Osteoblast (primary cell): ENCODE data around the gene ADARB1. TPM values are rescaled to one million over a fixed set of nuclear protein-coding genes. Genes with fewer than 3 reads are reported as not detected.
A peak's percentile ranks its signal among the peaks of the same experiment; 100 is the strongest.

Source experiments
- DNase-seq: peaks from one replicate; pipeline ENCODE4 v3.0.0; 2011; ENCODE audit warnings: low spot score, mixed read lengths; ENCODE audit not compliant: insufficient read length; ENCODE audit errors: missing footprints
- H2AFZ ChIP-seq: 2 replicates; pipeline ENCODE4 v1.6.0; 2011; ENCODE audit warnings: mild to moderate bottlenecking, low read length
- H3K27ac ChIP-seq: 2 replicates; pipeline ENCODE4 v1.5.1; 2011; ENCODE audit warnings: mild to moderate bottlenecking, low read depth, low read length, moderate library complexity
- H3K27me3 ChIP-seq: 2 replicates; pipeline ENCODE4 v1.6.0; 2012; ENCODE audit warnings: mild to moderate bottlenecking, control low read depth, inconsistent platforms, low read length, moderate library complexity; ENCODE audit not compliant: insufficient read depth
- H3K36me3 ChIP-seq: 2 replicates; pipeline ENCODE4 v1.5.1; 2011; ENCODE audit warnings: mild to moderate bottlenecking, low read length, control low read depth, moderate library complexity; ENCODE audit not compliant: insufficient read depth
- H3K4me1 ChIP-seq: 2 replicates; pipeline ENCODE4 v1.5.1; 2011; ENCODE audit warnings: mild to moderate bottlenecking, low read length, control low read depth, moderate library complexity; ENCODE audit not compliant: insufficient read depth
- H3K4me2 ChIP-seq: 2 replicates; pipeline ENCODE4 v1.6.0; 2011; ENCODE audit warnings: mild to moderate bottlenecking, low read length; ENCODE audit not compliant: insufficient read depth
- H3K4me3 ChIP-seq: fragments of 200-600 bp; sonication (generic); 3 replicates; pipeline ENCODE4 v1.5.1; 2012; ENCODE audit warnings: mild to moderate bottlenecking, low read length, inconsistent platforms; ENCODE audit not compliant: insufficient read depth
- H3K79me2 ChIP-seq: 2 replicates; pipeline ENCODE4 v1.6.0; 2012; ENCODE audit warnings: mild to moderate bottlenecking, low read length, control low read depth, inconsistent platforms; ENCODE audit not compliant: insufficient read depth
- H3K9me3 ChIP-seq: 2 replicates; pipeline ENCODE4 v1.5.1; 2011; ENCODE audit warnings: low read depth, low read length, control low read depth
- H4K20me1 ChIP-seq: 2 replicates; pipeline ENCODE4 v1.6.0; 2012; ENCODE audit warnings: mild to moderate bottlenecking, low read length, control low read depth; ENCODE audit not compliant: insufficient read depth
- total RNA-seq: library from RNA; depleted of rRNA; stranded (reverse); fragments of >200 nt; gene quantifications from 2 replicates; pipeline ENCODE4 v1.2.3, GENCODE V29; 2012
- TF ChIP-seq, protein P1 (sequence below): IDR thresholded peaks from 2 replicates; pipeline ENCODE4 v1.5.1; 2011; ENCODE audit warnings: mild to moderate bottlenecking, low read depth, low read length, moderate library complexity; ENCODE audit errors: extremely low read depth

The ADARB1 gene
- total RNA-seq, 1 donor: 19.5 TPM

- Histone ChIP-seq H3K9me3 (no peaks in the 10 kb centered on the region), H3K4me3 (no peak overlapping the region), H3K27me3 (no peaks in the 10 kb centered on the region), H3K79me2 (peaks cover 3% of the 10 kb centered on the region), H3K4me2 (no peak overlapping the region), H3K36me3 (peaks cover 11% of the 10 kb centered on the region), H4K20me1 (no peaks in the 10 kb centered on the region), H3K27ac (no peak overlapping the region), H3K4me1 (peaks cover 6% of the 10 kb centered on the region), H2AFZ (no peak overlapping the region)
- no peak for DNase-seq
- TF ChIP-seq, protein P1, sequence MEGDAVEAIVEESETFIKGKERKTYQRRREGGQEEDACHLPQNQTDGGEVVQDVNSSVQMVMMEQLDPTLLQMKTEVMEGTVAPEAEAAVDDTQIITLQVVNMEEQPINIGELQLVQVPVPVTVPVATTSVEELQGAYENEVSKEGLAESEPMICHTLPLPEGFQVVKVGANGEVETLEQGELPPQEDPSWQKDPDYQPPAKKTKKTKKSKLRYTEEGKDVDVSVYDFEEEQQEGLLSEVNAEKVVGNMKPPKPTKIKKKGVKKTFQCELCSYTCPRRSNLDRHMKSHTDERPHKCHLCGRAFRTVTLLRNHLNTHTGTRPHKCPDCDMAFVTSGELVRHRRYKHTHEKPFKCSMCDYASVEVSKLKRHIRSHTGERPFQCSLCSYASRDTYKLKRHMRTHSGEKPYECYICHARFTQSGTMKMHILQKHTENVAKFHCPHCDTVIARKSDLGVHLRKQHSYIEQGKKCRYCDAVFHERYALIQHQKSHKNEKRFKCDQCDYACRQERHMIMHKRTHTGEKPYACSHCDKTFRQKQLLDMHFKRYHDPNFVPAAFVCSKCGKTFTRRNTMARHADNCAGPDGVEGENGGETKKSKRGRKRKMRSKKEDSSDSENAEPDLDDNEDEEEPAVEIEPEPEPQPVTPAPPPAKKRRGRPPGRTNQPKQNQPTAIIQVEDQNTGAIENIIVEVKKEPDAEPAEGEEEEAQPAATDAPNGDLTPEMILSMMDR: no peak
Measured at GRCh38 chr21:45172420-45172819, 98.0 kb downstream of the ADARB1 start.

- H3K79me2 ChIP-seq: no peaks in the 10 kb centered on the region
Measured at GRCh38 chr21:45175326-45176095, 101.1 kb downstream of the ADARB1 start.

GRCh38 chr21:45176141-45176540 is 101.8 kb downstream of the ADARB1 start:
- no peaks in the 10 kb centered on the region for H3K79me2 ChIP-seq

More at GRCh38 chr21:45175326-45176095, 101.1 kb downstream of the ADARB1 start:
- TF ChIP-seq, protein P1: no peak
- DNase-seq: peak; percentile 77
- no peaks in the 10 kb centered on the region for H3K4me1 ChIP-seq
- no peaks in the 10 kb centered on the region for H4K20me1 ChIP-seq
- no peak overlapping the region for H3K4me3 ChIP-seq
- no peak overlapping the region for H2AFZ ChIP-seq
- H3K27me3 ChIP-seq: no peaks in the 10 kb centered on the region
- no peak overlapping the region for H3K4me2 ChIP-seq
- peaks cover 11% of the 10 kb centered on the region for H3K36me3 ChIP-seq
- no peaks in the 10 kb centered on the region for H3K9me3 ChIP-seq
- H3K27ac ChIP-seq: no peak overlapping the region

GRCh38 chr21:45177039-45177438 is 102.7 kb downstream of the ADARB1 start:
- Histone ChIP-seq H3K4me1 (no peaks in the 10 kb centered on the region), H3K27ac (no peak overlapping the region), H3K27me3 (no peaks in the 10 kb centered on the region), H3K4me2 (no peak overlapping the region), H3K36me3 (peaks cover 17% of the 10 kb centered on the region), H4K20me1 (no peaks in the 10 kb centered on the region), H3K9me3 (no peaks in the 10 kb centered on the region), H2AFZ (no peak overlapping the region), H3K4me3 (no peak overlapping the region), H3K79me2 (no peaks in the 10 kb centered on the region)
- DNase-seq: peak; percentile 14
- TF ChIP-seq, protein P1: no peak

More at GRCh38 chr21:45176141-45176540, 101.8 kb downstream of the ADARB1 start:
- Histone ChIP-seq H3K36me3 (peaks cover 16% of the 10 kb centered on the region), H3K27ac (no peak overlapping the region), H3K4me2 (no peak overlapping the region), H3K27me3 (no peaks in the 10 kb centered on the region), H4K20me1 (no peaks in the 10 kb centered on the region), H3K4me3 (no peak overlapping the region), H3K4me1 (no peaks in the 10 kb centered on the region), H3K9me3 (no peaks in the 10 kb centered on the region), H2AFZ (no peak overlapping the region)
- DNase-seq: no peak
- TF ChIP-seq, protein P1: no peak
